HG03565 (cell line): Measurements from ENCODE around the gene HS3ST2.

Source experiments
- ATAC-seq: cut with Tn5 transposase; IDR thresholded peaks from one replicate; pipeline ENCODE4 v1.9.1; 2021; ENCODE audit warnings: mild to moderate bottlenecking, moderate library complexity; ENCODE audit not compliant: unreplicated experiment

Gene HS3ST2

GRCh38 chr16:22813948-22814710 lies at the start of gene HS3ST2:
Gene HS3ST2, plus strand, starts transcription at chr16:22814162. Its CDS starts 449 bp downstream, at chr16:22814611.
- no peak for ATAC-seq

- ATAC-seq, result no peak
These were observed 49.2 kb upstream of the HS3ST2 start for GRCh38 chr16:22764662-22765327.

- ATAC-seq, result no peak
These were observed 48.5 kb upstream of the HS3ST2 start for GRCh38 chr16:22765479-22765878.

- no peak for ATAC-seq
These were observed 43.1 kb upstream of the HS3ST2 start for GRCh38 chr16:22770866-22771265.

GRCh38 chr16:22771551-22771950 lies 42.4 kb upstream of the HS3ST2 start:
- no peak for ATAC-seq

GRCh38 chr16:22775220-22775922 lies 38.6 kb upstream of the HS3ST2 start:
- no peak for ATAC-seq

GRCh38 chr16:22781480-22781879 lies 32.5 kb upstream of the HS3ST2 start:
- ATAC-seq, result no peak

- no peak for ATAC-seq
These were observed 31.6 kb upstream of the HS3ST2 start for GRCh38 chr16:22782314-22782713.

- no peak for ATAC-seq
These were observed 29.2 kb upstream of the HS3ST2 start for GRCh38 chr16:22784690-22785214.

GRCh38 chr16:22785552-22785951 lies 28.4 kb upstream of the HS3ST2 start:
- no peak for ATAC-seq

- ATAC-seq, result no peak
These were observed 27.7 kb upstream of the HS3ST2 start for GRCh38 chr16:22786284-22786683.

- no peak for ATAC-seq
These were observed 27.3 kb upstream of the HS3ST2 start for GRCh38 chr16:22786691-22787090.

GRCh38 chr16:22787466-22788192 lies 26.3 kb upstream of the HS3ST2 start:
- ATAC-seq, result no peak

- ATAC-seq, result no peak
These were observed 25.8 kb upstream of the HS3ST2 start for GRCh38 chr16:22788193-22788530.

- no peak for ATAC-seq
These were observed 24.5 kb upstream of the HS3ST2 start for GRCh38 chr16:22789281-22789945.

GRCh38 chr16:22797551-22797950 lies 16.4 kb upstream of the HS3ST2 start:
- no peak for ATAC-seq

- no peak for ATAC-seq
These were observed 14.8 kb upstream of the HS3ST2 start for GRCh38 chr16:22799113-22799512.

GRCh38 chr16:22804893-22805292 lies 9.1 kb upstream of the HS3ST2 start:
- no peak for ATAC-seq

- no peak for ATAC-seq
These were observed 8.6 kb upstream of the HS3ST2 start for GRCh38 chr16:22805326-22805725.

GRCh38 chr16:22806811-22807210 lies 7.2 kb upstream of the HS3ST2 start:
- ATAC-seq, result no peak
